Endothelial cell of umbilical vein (primary cell): Measurements from ENCODE around the gene RAC2.

Experiments
- EZH2 ChIP-seq: IDR thresholded peaks from 2 replicates; pipeline ENCODE4 v1.6.1; 2012; ENCODE audit warnings: borderline replicate concordance, low read depth, mild to moderate bottlenecking, moderate library complexity, low read length, inconsistent platforms; ENCODE audit not compliant: severe bottlenecking
- MYC ChIP-seq: IDR thresholded peaks from one replicate; pipeline ENCODE4 v1.6.1; 2011; ENCODE audit warnings: mild to moderate bottlenecking, low read depth, low read length
- POLR2A ChIP-seq: IDR thresholded peaks from 2 replicates; pipeline ENCODE4 v1.6.1; 2012; ENCODE audit warnings: low read depth, mild to moderate bottlenecking, control low read depth, low read length
- POLR2AphosphoS5 ChIP-seq: IDR thresholded peaks from 2 replicates; pipeline ENCODE4 v1.6.1; 2012; ENCODE audit warnings: low read depth, mild to moderate bottlenecking, control low read depth, low read length, moderate library complexity; ENCODE audit not compliant: insufficient read depth
- TF ChIP-seq, protein P1 (sequence below): IDR thresholded peaks from 2 replicates; pipeline ENCODE4 v1.6.1; 2011; ENCODE audit not compliant: insufficient read depth, insufficient read length
- TF ChIP-seq, protein P2 (sequence below), 2 donors: IDR thresholded peaks; 1 replicate in 1 of 2; 2 replicates in 1 of 2; pipeline ENCODE4 v1.5.1; 2011; ENCODE audit warnings: low read length in 2 of 2, mild to moderate bottlenecking in 2 of 2, moderate library complexity in 2 of 2, control low read depth in 1 of 2, inconsistent platforms in 1 of 2, low read depth in 1 of 2; ENCODE audit not compliant: insufficient read depth in 1 of 2; ENCODE audit errors: extremely low read depth in 1 of 2

DNA sequence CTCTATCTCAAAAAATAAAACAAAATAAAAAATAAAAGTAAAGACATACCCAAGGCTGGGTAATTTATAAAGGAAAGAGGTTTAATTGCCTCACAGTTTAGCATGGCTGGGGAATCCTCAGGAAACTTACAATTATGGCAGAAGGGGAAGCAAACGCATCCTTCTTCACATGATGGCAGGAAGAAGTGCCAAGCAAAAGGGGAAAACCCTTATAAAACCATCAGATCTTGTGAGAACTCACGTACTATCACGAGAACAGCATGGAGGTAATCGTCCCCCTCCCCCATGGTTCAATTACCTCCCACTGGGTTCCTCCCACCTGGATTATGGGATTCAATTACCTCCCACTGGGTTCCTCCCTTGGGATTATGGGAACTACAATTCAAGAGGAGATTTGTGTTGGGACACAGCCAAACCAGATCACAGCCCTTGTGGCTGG is 23.5 kb downstream of the RAC2 start:
- TF ChIP-seq POLR2A (no peak), EZH2 (no peak), POLR2AphosphoS5 (no peak), MYC (no peak)
- TF ChIP-seq, protein P1, sequence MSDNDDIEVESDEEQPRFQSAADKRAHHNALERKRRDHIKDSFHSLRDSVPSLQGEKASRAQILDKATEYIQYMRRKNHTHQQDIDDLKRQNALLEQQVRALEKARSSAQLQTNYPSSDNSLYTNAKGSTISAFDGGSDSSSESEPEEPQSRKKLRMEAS = no peak
- TF ChIP-seq, protein P2, sequence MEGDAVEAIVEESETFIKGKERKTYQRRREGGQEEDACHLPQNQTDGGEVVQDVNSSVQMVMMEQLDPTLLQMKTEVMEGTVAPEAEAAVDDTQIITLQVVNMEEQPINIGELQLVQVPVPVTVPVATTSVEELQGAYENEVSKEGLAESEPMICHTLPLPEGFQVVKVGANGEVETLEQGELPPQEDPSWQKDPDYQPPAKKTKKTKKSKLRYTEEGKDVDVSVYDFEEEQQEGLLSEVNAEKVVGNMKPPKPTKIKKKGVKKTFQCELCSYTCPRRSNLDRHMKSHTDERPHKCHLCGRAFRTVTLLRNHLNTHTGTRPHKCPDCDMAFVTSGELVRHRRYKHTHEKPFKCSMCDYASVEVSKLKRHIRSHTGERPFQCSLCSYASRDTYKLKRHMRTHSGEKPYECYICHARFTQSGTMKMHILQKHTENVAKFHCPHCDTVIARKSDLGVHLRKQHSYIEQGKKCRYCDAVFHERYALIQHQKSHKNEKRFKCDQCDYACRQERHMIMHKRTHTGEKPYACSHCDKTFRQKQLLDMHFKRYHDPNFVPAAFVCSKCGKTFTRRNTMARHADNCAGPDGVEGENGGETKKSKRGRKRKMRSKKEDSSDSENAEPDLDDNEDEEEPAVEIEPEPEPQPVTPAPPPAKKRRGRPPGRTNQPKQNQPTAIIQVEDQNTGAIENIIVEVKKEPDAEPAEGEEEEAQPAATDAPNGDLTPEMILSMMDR (IDR thresholded peaks at IDR 0.05; ENCODE audit: extremely low read depth in 1 of 2, insufficient read depth in 1 of 2, low read depth in 1 of 2, low read length in 2 of 2) = no peak
